B cell (primary cell): Measurements from ENCODE around the gene MYDGF.

Source experiments
- EZH2 ChIP-seq: IDR thresholded peaks from 2 replicates; pipeline ENCODE4 v1.6.1; 2012; ENCODE audit warnings: borderline replicate concordance, low read depth, mild to moderate bottlenecking, moderate library complexity, low read length; ENCODE audit not compliant: insufficient read depth, poor library complexity, severe bottlenecking
- TF ChIP-seq, protein P1 (sequence below): fragments of 200-600 bp; IDR thresholded peaks from one replicate; pipeline ENCODE4 v1.8.0; 2022; ENCODE audit warnings: antibody characterized with exemption, mild to moderate bottlenecking

DNA sequence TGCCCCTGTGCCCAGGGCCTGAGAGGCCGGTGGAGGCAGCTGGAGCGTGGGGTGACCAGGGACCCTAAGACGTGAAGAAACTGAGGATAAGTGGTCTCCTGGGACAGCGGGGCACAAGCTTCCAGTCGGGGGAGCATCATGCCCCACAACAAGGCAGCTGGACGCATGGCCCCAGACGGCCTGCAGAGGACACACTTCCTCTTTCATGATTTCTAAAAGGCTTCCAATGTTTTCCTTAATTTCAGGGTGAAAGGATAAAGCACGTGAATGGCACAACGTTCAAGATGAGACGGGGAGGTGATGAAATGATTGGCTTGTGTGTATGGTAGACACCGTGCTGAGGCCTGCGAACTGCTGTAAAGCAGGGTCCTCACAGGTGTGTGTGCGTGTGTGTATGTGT lies 20.2 kb upstream of the MYDGF start:
- TF ChIP-seq, protein P1, sequence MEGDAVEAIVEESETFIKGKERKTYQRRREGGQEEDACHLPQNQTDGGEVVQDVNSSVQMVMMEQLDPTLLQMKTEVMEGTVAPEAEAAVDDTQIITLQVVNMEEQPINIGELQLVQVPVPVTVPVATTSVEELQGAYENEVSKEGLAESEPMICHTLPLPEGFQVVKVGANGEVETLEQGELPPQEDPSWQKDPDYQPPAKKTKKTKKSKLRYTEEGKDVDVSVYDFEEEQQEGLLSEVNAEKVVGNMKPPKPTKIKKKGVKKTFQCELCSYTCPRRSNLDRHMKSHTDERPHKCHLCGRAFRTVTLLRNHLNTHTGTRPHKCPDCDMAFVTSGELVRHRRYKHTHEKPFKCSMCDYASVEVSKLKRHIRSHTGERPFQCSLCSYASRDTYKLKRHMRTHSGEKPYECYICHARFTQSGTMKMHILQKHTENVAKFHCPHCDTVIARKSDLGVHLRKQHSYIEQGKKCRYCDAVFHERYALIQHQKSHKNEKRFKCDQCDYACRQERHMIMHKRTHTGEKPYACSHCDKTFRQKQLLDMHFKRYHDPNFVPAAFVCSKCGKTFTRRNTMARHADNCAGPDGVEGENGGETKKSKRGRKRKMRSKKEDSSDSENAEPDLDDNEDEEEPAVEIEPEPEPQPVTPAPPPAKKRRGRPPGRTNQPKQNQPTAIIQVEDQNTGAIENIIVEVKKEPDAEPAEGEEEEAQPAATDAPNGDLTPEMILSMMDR: no peak
- no peak for TF ChIP-seq EZH2
